Heart left ventricle (tissue), 13 donors: Measurements from ENCODE around the gene HARS1.

ENCODE experiments used
- CTCF ChIP-seq, 12 donors: fragments of 200-600 bp; sonication (generic) in 4 of 12; IDR thresholded peaks; one replicate each; pipeline versions ENCODE4 v1.5.0 to v1.8.0; 2018 to 2022; ENCODE audit warnings: antibody characterized with exemption in 12 of 12, mild to moderate bottlenecking in 5 of 12
- POLR2A ChIP-seq, 2 donors: fragments of 450-650 bp; IDR thresholded peaks; one replicate each; pipeline ENCODE4 v1.6.1; 2017; ENCODE audit warnings: antibody characterized with exemption in 2 of 2, mild to moderate bottlenecking in 2 of 2, moderate library complexity in 2 of 2
- donor health status: ischemic (EF 13 %, LVEDD 7.1; RV severe dilation, severe dysfunction).
- donor health status: DM: no; HTN: yes; CAD: no.
- donor health status: DM: no; HTN: no; CAD: no.
- donor health status: ischemic (EF 25% LVEDD 6.9; RV normal size, moderate dysfunction).
- donor health status: ischemic (EF 25% LVEDD 5.7; RV mildly dilated, moderate dysfunction).
- donor health status: ischemic (EF 35%, LVEDD 5.7; RV mildly dilated, moderate dysfunction).
- donor health status: nonischemic (EF 11% LVEDD 7.7; RV severe dilation, severe dysfunction).
- donor health status: DM: yes; HTN: yes; CAD: no.
- donor health status: PGD.
- donor health status: ischemic (EF 29% LVEDD 5.4; RV normal size, mild dysfunction).
- donor health status: nonischemic (EF 23%, LVEDD 6.1; RV moderate dilation, normal function).

- no peak for TF ChIP-seq CTCF (IDR thresholded peaks at IDR 0.05)
- TF ChIP-seq POLR2A (IDR thresholded peaks at IDR 0.05) = no peak
Observed at GRCh38 chr5:140711794-140712193, 20.6 kb upstream of the HARS1 start.
